ENCODE measurements around the gene FBXO2.

GRCh38 chr1:11602424-11602823, 51.8 kb downstream of the FBXO2 start:
- TF ChIP-seq CTCF (IDR thresholded peaks at IDR 0.05 in 2 of 3, conservative IDR thresholded peaks at IDR 0.05 in 1 of 3; ENCODE audit: borderline replicate concordance in 1 of 3, insufficient read depth in 1 of 3, low read depth in 2 of 3, low read length in 2 of 3), result no peak
- TF ChIP-seq EZH2phosphoT487 (IDR thresholded peaks at IDR 0.05; ENCODE audit: borderline replicate concordance), result no peak
- TF ChIP-seq REST (IDR thresholded peaks at IDR 0.05; ENCODE audit: low read depth), result no peak
- TF ChIP-seq POLR2A (IDR thresholded peaks at IDR 0.05; ENCODE audit: borderline replicate concordance, extremely low read depth, insufficient read depth, insufficient read length), result no peak
- TF ChIP-seq CEBPB (IDR thresholded peaks at IDR 0.05; ENCODE audit: low read depth), result no peak
- TF ChIP-seq RAD21 (IDR thresholded peaks at IDR 0.05; ENCODE audit: low read depth), result no peak
- TF ChIP-seq MAX (IDR thresholded peaks at IDR 0.05), result no peak
- no peak for TF ChIP-seq ZFX (IDR thresholded peaks at IDR 0.05)
- no peak for TF ChIP-seq EZH2 (IDR thresholded peaks at IDR 0.05)
- no peak for TF ChIP-seq ATF3 (IDR thresholded peaks at IDR 0.05)
- no peak for TF ChIP-seq CBX3 (IDR thresholded peaks at IDR 0.05; ENCODE audit: low read depth)
- TF ChIP-seq ELF1 (IDR thresholded peaks at IDR 0.05; ENCODE audit: borderline replicate concordance, low read depth), result no peak
